ENCODE results near the gene NME7. TPM values are rescaled to one million over a fixed set of nuclear protein-coding genes. Genes with fewer than 3 reads are reported as not detected.

NME7 gene
- polyA plus RNA-seq, 4 donors, result 2.2 to 18.8 (median 8.8) TPM

DNA sequence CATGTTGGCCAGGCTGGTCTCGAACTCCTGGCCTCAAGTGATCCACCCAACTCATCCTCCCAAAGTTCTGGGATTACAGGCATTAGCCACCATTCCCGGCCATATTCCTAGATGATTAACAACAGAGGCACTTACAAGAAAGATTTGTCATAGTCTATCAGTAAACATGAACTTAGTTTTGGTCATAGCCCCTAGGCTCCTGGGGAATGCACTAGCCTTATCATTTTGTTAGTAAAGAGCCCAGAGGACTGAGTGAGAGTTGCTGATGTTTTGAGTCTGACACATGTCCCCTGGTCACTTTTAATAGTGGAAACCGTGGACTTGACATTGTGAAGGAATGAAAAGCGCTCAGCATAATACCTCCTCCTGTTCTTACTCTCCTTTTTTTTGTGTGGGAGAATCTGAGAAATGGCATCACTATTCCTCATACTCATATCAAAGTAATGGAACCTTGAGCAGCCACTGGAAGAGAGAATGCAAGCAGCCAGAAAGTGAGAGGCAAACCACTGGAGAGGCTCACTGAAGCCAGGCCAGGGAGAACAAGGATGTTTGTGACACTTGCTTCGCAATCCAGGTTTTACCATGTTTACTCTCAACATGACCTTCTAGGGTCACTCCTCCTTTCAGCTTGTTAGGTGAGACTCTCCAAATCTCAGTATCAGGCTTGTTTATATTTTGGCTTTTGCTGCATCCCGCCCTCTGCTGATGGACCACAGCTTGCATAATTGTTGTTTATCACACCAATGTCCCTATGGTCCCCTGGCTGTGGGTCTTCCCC lies 246.3 kb downstream of the NME7 start:
- Histone ChIP-seq H3K9me3 (ENCODE audit: control insufficient read depth in 2 of 2, insufficient read depth in 1 of 2, low read depth in 1 of 2, low read length in 1 of 2) (no peaks in the 10 kb centered on the region), H3K36me3 (ENCODE audit: control insufficient read depth in 3 of 3, insufficient read depth in 2 of 3, low read depth in 1 of 3, low read length in 3 of 3) (peaks cover 5 to 34% (median 15%) of the 10 kb centered on the region in 3 donors), H3K4me1 (ENCODE audit: control insufficient read depth in 3 of 3, insufficient read depth in 2 of 3, low read depth in 1 of 3, low read length in 2 of 3) (peaks cover 2 to 9% (median 3%) of the 10 kb centered on the region in 3 donors), H3K27me3 (ENCODE audit: control insufficient read depth in 3 of 3, insufficient read depth in 3 of 3, low read length in 3 of 3) (no peaks in the 10 kb centered on the region), H3K27ac (ENCODE audit: low read depth in 1 of 3, low read length in 2 of 3) (no peak overlapping the region), H3K4me3 (ENCODE audit: low read depth in 1 of 3, low read length in 3 of 3) (no peak overlapping the region)
- DNase-seq (no peak), FAIRE-seq (no peak)
- WGBS, 3 donors, result 71 to 77% (median 76%) methylated on average over 6 of the region's 6 CpGs

DNA sequence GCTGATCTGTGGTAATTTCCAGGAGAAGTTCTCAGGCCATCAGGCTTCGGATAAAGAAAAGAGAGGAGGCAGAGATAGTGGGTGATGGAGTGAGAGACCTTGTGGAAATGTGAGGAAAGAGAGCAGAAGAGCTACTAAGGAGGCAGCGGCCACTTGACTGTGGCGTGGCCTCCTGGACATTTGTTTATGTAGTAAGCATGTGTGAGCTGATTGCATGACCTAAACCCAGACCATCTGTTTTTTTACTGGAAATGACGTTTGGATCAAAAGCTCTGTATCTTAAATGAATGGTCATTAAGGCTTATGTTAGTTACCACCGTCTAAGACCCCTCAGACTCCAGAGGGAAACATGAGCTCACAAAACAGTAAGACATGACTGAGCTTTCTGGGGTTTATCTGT lies 247.5 kb downstream of the NME7 start:
- no peak for FAIRE-seq
- WGBS, 3 donors, result 52 to 59% (median 59%) methylated on average over 5 of the region's 5 CpGs
- peaks cover 3 to 19% (median 4%) of the 10 kb centered on the region in 3 donors for H3K4me1 ChIP-seq (ENCODE audit: control insufficient read depth in 3 of 3, insufficient read depth in 2 of 3, low read depth in 1 of 3, low read length in 2 of 3)
- no peak overlapping the region for H3K4me3 ChIP-seq (ENCODE audit: low read depth in 1 of 3, low read length in 3 of 3)
- no peak for DNase-seq
- peaks cover 5 to 40% (median 14%) of the 10 kb centered on the region in 3 donors for H3K36me3 ChIP-seq (ENCODE audit: control insufficient read depth in 3 of 3, insufficient read depth in 2 of 3, low read depth in 1 of 3, low read length in 3 of 3)
- peak overlapping the region in 1 of 3 donors; percentile 53 for H3K27ac ChIP-seq (ENCODE audit: low read depth in 1 of 3, low read length in 2 of 3)
- H3K27me3 ChIP-seq (ENCODE audit: control insufficient read depth in 3 of 3, insufficient read depth in 3 of 3, low read length in 3 of 3), result no peaks in the 10 kb centered on the region
- no peaks in the 10 kb centered on the region for H3K9me3 ChIP-seq (ENCODE audit: control insufficient read depth in 2 of 2, insufficient read depth in 1 of 2, low read depth in 1 of 2, low read length in 1 of 2)

DNA sequence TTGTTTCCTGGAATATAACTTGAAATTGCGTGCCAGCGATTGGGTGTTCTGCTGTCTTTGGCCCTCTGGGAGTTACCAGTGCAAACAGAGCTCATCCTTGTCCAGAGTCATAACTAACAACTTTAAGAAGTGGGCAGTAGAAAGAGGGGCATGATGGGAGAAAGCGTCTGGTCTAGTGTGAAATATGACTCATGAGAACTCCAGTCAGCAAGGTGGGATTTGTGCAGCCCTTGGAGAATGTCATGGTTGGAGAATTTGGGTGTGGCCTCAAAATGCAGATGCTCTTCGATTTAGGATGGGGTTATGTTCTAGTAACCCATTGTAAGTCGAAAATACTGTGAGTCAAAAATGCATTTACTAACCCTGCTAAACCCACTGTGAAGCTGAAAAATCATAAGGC lies 248.2 kb downstream of the NME7 start:
- FAIRE-seq (no peak), DNase-seq (no peak)
- H3K36me3 ChIP-seq (ENCODE audit: control insufficient read depth in 3 of 3, insufficient read depth in 2 of 3, low read depth in 1 of 3, low read length in 3 of 3), result peaks cover 0 to 47% (median 10%) of the 10 kb centered on the region in 3 donors
- H3K27me3 ChIP-seq (ENCODE audit: control insufficient read depth in 3 of 3, insufficient read depth in 3 of 3, low read length in 3 of 3), result no peaks in the 10 kb centered on the region
- H3K27ac ChIP-seq (ENCODE audit: low read depth in 1 of 3, low read length in 2 of 3), result no peak overlapping the region
- H3K4me1 ChIP-seq (ENCODE audit: control insufficient read depth in 3 of 3, insufficient read depth in 2 of 3, low read depth in 1 of 3, low read length in 2 of 3), result peaks cover 3 to 19% (median 4%) of the 10 kb centered on the region in 3 donors
- 40 to 61% (median 57%) methylated on average over 5 of the region's 5 CpGs for WGBS, 3 donors
- H3K4me3 ChIP-seq (ENCODE audit: low read depth in 1 of 3, low read length in 3 of 3), result no peak overlapping the region
- no peaks in the 10 kb centered on the region for H3K9me3 ChIP-seq (ENCODE audit: control insufficient read depth in 2 of 2, insufficient read depth in 1 of 2, low read depth in 1 of 2, low read length in 1 of 2)

DNA sequence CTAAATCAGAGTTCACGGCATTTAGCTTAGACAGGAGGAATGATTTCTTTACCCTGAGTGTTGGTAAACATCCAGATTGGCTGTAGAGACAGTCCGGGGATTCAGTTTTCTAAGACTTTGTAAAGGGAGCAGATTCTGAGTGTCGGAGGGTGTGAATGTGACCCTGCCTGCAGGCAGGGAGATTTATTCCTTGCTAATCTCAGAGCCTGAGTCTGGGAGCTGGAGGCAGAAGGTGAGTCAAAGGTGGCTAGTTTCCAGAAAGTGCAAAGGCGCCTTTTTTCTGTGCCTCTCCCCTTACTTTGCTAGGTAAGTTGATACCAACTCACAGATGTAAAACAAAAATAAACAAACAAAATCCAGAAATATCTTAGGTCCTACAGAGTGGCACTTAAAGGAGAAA lies 249.4 kb downstream of the NME7 start:
- no peak for FAIRE-seq
- WGBS, 3 donors, result 53 to 68% (median 58%) methylated on average over 4 of the region's 4 CpGs
- Histone ChIP-seq H3K27ac (ENCODE audit: low read depth in 1 of 3, low read length in 2 of 3) (peak overlapping the region in 1 of 3 donors; percentile 48), H3K4me1 (ENCODE audit: control insufficient read depth in 3 of 3, insufficient read depth in 2 of 3, low read depth in 1 of 3, low read length in 2 of 3) (peaks cover 3 to 26% (median 5%) of the 10 kb centered on the region in 3 donors), H3K27me3 (ENCODE audit: control insufficient read depth in 3 of 3, insufficient read depth in 3 of 3, low read length in 3 of 3) (no peaks in the 10 kb centered on the region), H3K36me3 (ENCODE audit: control insufficient read depth in 3 of 3, insufficient read depth in 2 of 3, low read depth in 1 of 3, low read length in 3 of 3) (peaks cover 0 to 53% (median 7%) of the 10 kb centered on the region in 3 donors), H3K9me3 (ENCODE audit: control insufficient read depth in 2 of 2, insufficient read depth in 1 of 2, low read depth in 1 of 2, low read length in 1 of 2) (no peaks in the 10 kb centered on the region), H3K4me3 (ENCODE audit: low read depth in 1 of 3, low read length in 3 of 3) (no peak overlapping the region)
- no peak for DNase-seq

DNA sequence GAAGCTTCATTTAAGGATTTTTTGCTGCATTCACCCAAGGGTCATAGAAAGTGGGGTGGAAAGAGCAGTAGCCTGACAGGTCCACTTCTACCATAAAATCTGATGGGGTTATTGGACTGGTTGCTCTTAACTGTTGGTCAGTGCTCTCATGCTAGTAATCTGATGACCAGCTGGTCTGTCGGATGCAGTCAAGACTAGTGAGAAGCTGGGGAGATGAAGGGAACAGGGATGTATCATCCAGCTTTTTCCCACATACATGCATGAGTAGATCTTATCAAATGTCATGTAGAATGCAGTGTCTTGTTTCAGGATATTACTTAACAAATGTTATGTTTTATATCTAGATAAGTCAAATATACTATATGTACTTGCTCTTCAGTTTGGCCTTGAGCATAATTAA lies 250.0 kb downstream of the NME7 start:
- 52 to 75% (median 55%) methylated on average over 1 of the region's 1 CpG for WGBS, 3 donors
- H3K4me1 ChIP-seq (ENCODE audit: control insufficient read depth in 3 of 3, insufficient read depth in 2 of 3, low read depth in 1 of 3, low read length in 2 of 3), result peaks cover 3 to 26% (median 5%) of the 10 kb centered on the region in 3 donors
- DNase-seq (no peak), FAIRE-seq (no peak)
- H3K4me3 ChIP-seq (ENCODE audit: low read depth in 1 of 3, low read length in 3 of 3), result no peak overlapping the region
- H3K36me3 ChIP-seq (ENCODE audit: control insufficient read depth in 3 of 3, insufficient read depth in 2 of 3, low read depth in 1 of 3, low read length in 3 of 3), result peaks cover 0 to 58% (median 7%) of the 10 kb centered on the region in 3 donors
- H3K9me3 ChIP-seq (ENCODE audit: control insufficient read depth in 2 of 2, insufficient read depth in 1 of 2, low read depth in 1 of 2, low read length in 1 of 2), result no peaks in the 10 kb centered on the region
- H3K27ac ChIP-seq (ENCODE audit: low read depth in 1 of 3, low read length in 2 of 3), result no peak overlapping the region
- H3K27me3 ChIP-seq (ENCODE audit: control insufficient read depth in 3 of 3, insufficient read depth in 3 of 3, low read length in 3 of 3), result no peaks in the 10 kb centered on the region

DNA sequence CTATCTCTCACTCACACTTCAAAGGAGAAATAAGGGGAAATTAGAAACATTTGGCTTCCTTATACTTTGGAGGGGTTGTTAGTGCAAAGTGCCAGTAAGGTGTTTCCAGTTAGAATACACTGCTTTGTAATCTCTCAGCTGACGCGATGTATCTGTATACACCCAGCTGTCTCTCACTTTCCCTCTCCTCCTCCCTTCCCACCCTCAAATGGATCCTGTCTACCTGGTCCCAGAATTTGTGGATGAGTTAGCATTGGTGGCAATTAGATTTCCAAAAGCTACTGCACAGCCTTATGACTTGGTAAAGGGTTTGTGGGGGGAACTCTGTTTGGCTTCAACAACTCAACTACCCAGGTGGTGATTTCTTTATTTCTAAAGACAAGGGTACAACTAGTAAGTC lies 250.6 kb downstream of the NME7 start:
- Histone ChIP-seq H3K36me3 (ENCODE audit: control insufficient read depth in 3 of 3, insufficient read depth in 2 of 3, low read depth in 1 of 3, low read length in 3 of 3) (peaks cover 0 to 60% (median 11%) of the 10 kb centered on the region in 3 donors), H3K4me3 (ENCODE audit: low read depth in 1 of 3, low read length in 3 of 3) (no peak overlapping the region), H3K27ac (ENCODE audit: low read depth in 1 of 3, low read length in 2 of 3) (peak overlapping the region in 2 of 3 donors; percentile 12 to 62), H3K4me1 (ENCODE audit: control insufficient read depth in 3 of 3, insufficient read depth in 2 of 3, low read depth in 1 of 3, low read length in 2 of 3) (peaks cover 3 to 31% (median 5%) of the 10 kb centered on the region in 3 donors), H3K27me3 (ENCODE audit: control insufficient read depth in 3 of 3, insufficient read depth in 3 of 3, low read length in 3 of 3) (no peaks in the 10 kb centered on the region), H3K9me3 (ENCODE audit: control insufficient read depth in 2 of 2, insufficient read depth in 1 of 2, low read depth in 1 of 2, low read length in 1 of 2) (no peaks in the 10 kb centered on the region)
- FAIRE-seq (no peak), DNase-seq (no peak)
- 41 to 63% (median 56%) methylated on average over 2 of the region's 2 CpGs for WGBS, 3 donors

DNA sequence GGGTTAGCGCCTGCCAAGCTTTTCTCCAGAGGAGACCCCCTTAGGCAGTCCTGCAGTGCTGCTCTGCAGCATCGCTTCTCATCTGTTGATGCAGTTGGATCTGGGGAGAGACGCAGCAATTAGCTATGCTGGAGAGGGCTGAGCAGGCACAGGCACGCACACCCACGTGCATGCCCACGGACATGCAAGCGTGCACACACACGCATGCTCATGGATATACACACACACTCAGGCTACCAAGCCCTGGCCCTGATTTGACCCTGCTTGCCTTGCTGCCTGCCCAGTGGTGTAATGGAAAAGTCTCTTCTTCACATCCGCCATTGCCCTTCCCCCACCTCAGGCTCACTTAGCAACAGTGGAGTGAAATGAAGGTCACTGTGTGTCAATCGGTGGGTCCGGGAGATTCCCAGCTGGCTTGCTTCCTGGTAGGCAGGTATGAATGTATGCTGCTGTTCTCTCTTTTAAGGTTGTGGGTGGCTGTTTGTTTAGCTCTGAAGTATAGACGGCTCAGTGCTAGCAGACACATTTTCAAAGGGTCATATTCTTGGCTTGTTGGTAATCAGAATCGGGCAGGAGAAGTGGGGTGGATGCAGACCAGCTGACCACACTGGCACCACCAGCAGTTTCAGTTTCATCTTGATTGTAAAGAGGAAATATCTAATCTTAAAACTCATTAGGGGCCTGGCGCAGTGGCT lies 251.6 kb downstream of the NME7 start:
- WGBS, 3 donors, result 20 to 48% (median 40%) methylated on average over 14 of the region's 14 CpGs
- Histone ChIP-seq H3K27me3 (ENCODE audit: control insufficient read depth in 3 of 3, insufficient read depth in 3 of 3, low read length in 3 of 3) (no peaks in the 10 kb centered on the region), H3K9me3 (ENCODE audit: control insufficient read depth in 2 of 2, insufficient read depth in 1 of 2, low read depth in 1 of 2, low read length in 1 of 2) (no peaks in the 10 kb centered on the region), H3K27ac (ENCODE audit: low read depth in 1 of 3, low read length in 2 of 3) (peak overlapping the region; percentile 12 to 62 (median 61)), H3K36me3 (ENCODE audit: control insufficient read depth in 3 of 3, insufficient read depth in 2 of 3, low read depth in 1 of 3, low read length in 3 of 3) (peaks cover 0 to 63% (median 13%) of the 10 kb centered on the region in 3 donors), H3K4me1 (ENCODE audit: control insufficient read depth in 3 of 3, insufficient read depth in 2 of 3, low read depth in 1 of 3, low read length in 2 of 3) (peaks cover 3 to 40% (median 5%) of the 10 kb centered on the region in 3 donors), H3K4me3 (ENCODE audit: low read depth in 1 of 3, low read length in 3 of 3) (no peak overlapping the region)
- FAIRE-seq, result no peak
- peak; percentile 78 to 85 for DNase-seq

DNA sequence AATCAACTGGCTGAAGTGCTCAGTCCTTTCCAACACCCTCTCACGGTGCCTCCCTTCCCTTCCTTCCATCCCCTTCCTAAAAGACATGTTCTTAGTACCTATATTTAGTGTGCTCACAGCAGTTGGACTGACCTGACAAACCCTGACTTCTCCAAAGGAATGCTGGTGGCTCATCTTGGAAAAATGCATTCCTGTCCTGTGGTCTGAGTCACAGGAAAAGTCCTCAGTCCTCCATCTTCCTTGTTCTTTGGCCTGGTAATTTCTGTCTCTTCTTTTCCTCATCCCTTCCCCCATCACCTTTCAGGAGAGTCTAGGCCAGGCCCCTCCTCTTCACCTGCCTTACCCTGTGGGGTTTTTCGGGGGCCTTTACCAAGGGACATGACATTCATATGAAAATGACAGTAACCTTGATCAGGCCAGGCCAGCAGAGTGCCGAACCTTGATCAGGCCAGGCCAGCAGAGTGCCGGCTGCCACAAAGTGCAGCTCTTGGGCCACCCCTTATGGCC lies 253.9 kb downstream of the NME7 start:
- FAIRE-seq (no peak), DNase-seq (peak in 1 of 2 donors; percentile 78)
- H3K36me3 ChIP-seq (ENCODE audit: control insufficient read depth in 3 of 3, insufficient read depth in 2 of 3, low read depth in 1 of 3, low read length in 3 of 3), result peaks cover 0 to 55% (median 12%) of the 10 kb centered on the region in 3 donors
- 37 to 62% (median 42%) methylated on average over 3 to 4 of the region's 4 CpGs for WGBS, 3 donors
- H3K27me3 ChIP-seq (ENCODE audit: control insufficient read depth in 3 of 3, insufficient read depth in 3 of 3, low read length in 3 of 3), result no peaks in the 10 kb centered on the region
- peaks cover 0 to 42% (median 4%) of the 10 kb centered on the region in 3 donors for H3K4me1 ChIP-seq (ENCODE audit: control insufficient read depth in 3 of 3, insufficient read depth in 2 of 3, low read depth in 1 of 3, low read length in 2 of 3)
- no peak overlapping the region for H3K4me3 ChIP-seq (ENCODE audit: low read depth in 1 of 3, low read length in 3 of 3)
- peak overlapping the region; percentile 36 to 84 (median 82) for H3K27ac ChIP-seq (ENCODE audit: low read depth in 1 of 3, low read length in 2 of 3)
- no peaks in the 10 kb centered on the region for H3K9me3 ChIP-seq (ENCODE audit: control insufficient read depth in 2 of 2, insufficient read depth in 1 of 2, low read depth in 1 of 2, low read length in 1 of 2)

Data from small intestine (tissue), 7 donors.